H1 (cell line): ENCODE results near the gene NAA16.

ENCODE experiments used
- CTCF ChIP-seq, 3 experiments: IDR thresholded peaks; 1 replicate in 2 of 3; 2 replicates in 1 of 3; pipeline versions ENCODE4 v1.5.1 to v1.6.1; 2011; ENCODE audit warnings: low read length in 3 of 3, mild to moderate bottlenecking in 3 of 3, inconsistent platforms in 2 of 3, low read depth in 1 of 3, moderate library complexity in 1 of 3; ENCODE audit not compliant: insufficient read depth in 1 of 3; ENCODE audit errors: control extremely low read depth in 1 of 3
- RFX5 ChIP-seq: IDR thresholded peaks from 2 replicates; pipeline ENCODE4 v1.6.1; 2011; ENCODE audit warnings: low read depth, low read length, improper control_type of control experiment, borderline replicate concordance
- SUZ12 ChIP-seq: fragments of 200-600 bp; sonication (generic); IDR thresholded peaks from 2 replicates; pipeline ENCODE4 v1.6.1; 2012; ENCODE audit warnings: mild to moderate bottlenecking, inconsistent platforms, low read length, moderate library complexity, mixed read lengths
- TEAD4 ChIP-seq: IDR thresholded peaks from 2 replicates; pipeline ENCODE4 v1.6.1; 2012; ENCODE audit warnings: low read depth, low read length, inconsistent platforms, mixed read lengths

GRCh38 chr13:41426047-41426446 lies 115.0 kb downstream of the NAA16 start:
- TF ChIP-seq SUZ12 (no peak), CTCF (IDR thresholded peaks at IDR 0.05; ENCODE audit: control extremely low read depth in 1 of 3, insufficient read depth in 1 of 3, low read depth in 1 of 3, low read length in 3 of 3) (no peak), RFX5 (no peak), TEAD4 (no peak)
